Measurements from ENCODE around the gene LDLRAD4.

Gene LDLRAD4

GRCh38 chr18:13616041-13616440 is 397.5 kb downstream of the LDLRAD4 start:
- TF ChIP-seq CTCF (IDR thresholded peaks at IDR 0.05) = no peak

DNA sequence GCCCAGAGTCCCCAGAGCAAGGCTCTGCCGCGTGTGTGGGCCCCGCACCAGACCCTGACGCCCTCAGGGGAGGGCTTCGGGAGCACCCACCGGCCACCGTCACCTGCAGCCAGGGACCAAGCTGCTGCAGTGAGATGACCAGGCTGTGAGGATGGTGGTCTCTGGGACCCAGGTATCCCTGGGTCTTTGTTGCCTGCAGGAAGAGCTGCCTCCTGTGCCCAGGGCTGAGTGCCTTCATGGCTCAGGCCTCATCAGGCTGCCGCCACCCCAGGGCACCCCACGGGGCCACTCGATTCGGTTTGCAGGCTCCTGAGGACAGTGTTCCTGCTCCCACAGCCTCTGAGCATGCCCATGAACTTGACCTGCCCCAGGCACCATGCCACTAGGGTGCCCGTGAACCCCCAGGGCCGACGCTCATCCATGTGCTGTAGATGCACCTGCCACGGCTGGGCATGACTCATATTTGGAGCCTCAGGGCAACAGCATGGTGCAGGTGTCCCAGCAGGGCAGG is 398.0 kb downstream of the LDLRAD4 start:
- no peak for TF ChIP-seq CTCF (IDR thresholded peaks at IDR 0.05)

GRCh38 chr18:13617826-13618515 is 399.4 kb downstream of the LDLRAD4 start:
- no peak for TF ChIP-seq CTCF (IDR thresholded peaks at IDR 0.05)

DNA sequence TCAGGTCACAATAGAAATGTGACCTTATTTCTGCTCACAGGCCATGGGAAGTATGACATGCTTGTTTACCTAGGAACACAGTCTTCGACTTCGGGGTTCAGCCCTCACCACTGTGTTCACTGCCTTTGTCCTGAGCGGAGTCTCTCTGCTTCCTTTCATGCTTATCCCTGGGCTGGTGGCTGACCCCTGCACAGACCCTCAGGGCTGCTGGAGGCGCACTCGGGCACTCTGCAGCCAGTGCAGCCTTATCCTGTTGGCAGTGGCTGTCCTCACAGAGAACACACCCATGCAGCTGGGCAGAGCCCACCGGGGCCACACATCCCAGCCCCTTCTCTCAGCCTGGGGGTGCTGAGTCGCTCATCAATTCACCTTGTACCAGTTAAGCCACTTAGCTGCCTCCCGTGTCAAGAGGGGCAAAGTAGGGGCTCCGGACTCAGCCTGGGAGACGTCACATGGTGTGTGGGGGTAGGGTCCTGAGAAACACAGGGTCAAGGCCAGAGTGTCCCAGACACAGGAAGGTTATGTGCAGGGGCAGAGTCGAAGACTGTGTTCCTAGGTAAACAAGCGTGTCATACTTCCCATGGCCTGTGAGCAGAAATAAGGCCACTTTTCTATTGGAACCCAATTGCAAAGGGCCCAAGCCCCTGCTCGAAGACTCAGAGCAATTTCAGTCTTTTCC is 400.3 kb downstream of the LDLRAD4 start:
- no peak for TF ChIP-seq CTCF (IDR thresholded peaks at IDR 0.05)

GRCh38 chr18:13619505-13620205 is 401.1 kb downstream of the LDLRAD4 start:
- TF ChIP-seq CTCF (IDR thresholded peaks at IDR 0.05) = no peak

DNA sequence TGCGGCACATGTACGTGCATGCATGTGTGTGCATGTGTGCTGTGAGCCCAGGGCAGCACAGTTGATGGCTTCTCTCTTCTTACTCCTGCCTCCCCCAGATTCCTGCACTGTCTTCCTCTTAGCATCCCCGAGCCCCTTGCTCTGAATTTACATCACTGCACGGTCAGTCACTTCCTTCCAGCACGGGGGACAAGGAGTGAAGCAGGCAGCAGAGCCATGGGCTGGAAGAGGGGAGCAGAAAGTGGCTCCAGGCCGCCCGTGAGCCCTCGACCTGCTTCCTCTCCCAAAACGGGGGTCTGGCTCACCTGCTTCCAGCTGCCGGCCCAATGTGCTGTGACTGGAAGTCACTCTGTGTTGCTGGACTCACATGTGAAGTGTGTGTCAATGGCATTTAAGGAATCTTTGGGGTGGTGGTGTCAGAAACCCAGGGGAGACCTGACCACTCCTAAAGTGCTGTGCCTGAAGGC is 401.7 kb downstream of the LDLRAD4 start:
- no peak for TF ChIP-seq CTCF (IDR thresholded peaks at IDR 0.05)

GRCh38 chr18:13620818-13621445 is 402.4 kb downstream of the LDLRAD4 start:
- TF ChIP-seq CTCF (IDR thresholded peaks at IDR 0.05) = no peak
